Thyroid gland (tissue), 4 donors: ENCODE measurements around the gene ZC3H11A. TPM values are rescaled to one million over a fixed set of nuclear protein-coding genes. Genes with fewer than 3 reads are reported as not detected.
"Not testable (repeated sequence)": the region's sequence is repeated elsewhere in the genome, so short reads cannot be mapped to it uniquely, and the experiment has no call there.

Source experiments
- DNase-seq, 2 donors: peaks; one replicate each; pipeline ENCODE4 v3.0.0-alpha.2; 2019
- H3K27ac ChIP-seq, 3 donors: fragments of 200-600 bp; sonication (generic); 1 replicate in 2 of 3; 2 replicates in 1 of 3; pipeline ENCODE4 v1.5.1; 2016 to 2019; ENCODE audit warnings: mild to moderate bottlenecking in 1 of 3, moderate library complexity in 1 of 3
- H3K27me3 ChIP-seq: fragments of 200-600 bp; sonication (generic); one replicate; pipeline ENCODE4 v1.5.1; 2019
- H3K36me3 ChIP-seq, 2 donors: fragments of 200-600 bp; sonication (generic); one replicate each; pipeline ENCODE4 v1.5.1; 2016 to 2019
- H3K4me1 ChIP-seq, 2 donors: fragments of 200-600 bp; sonication (generic); one replicate each; pipeline ENCODE4 v1.5.1; 2017 to 2019
- H3K4me3 ChIP-seq, 3 donors: fragments of 200-600 bp; sonication (generic); replicated peaks in 1 of 3; 1 replicate in 2 of 3; 2 replicates in 1 of 3; pipeline ENCODE4 v1.5.1; 2016; ENCODE audit warnings: mild to moderate bottlenecking in 1 of 3
- H3K9me3 ChIP-seq: fragments of 200-600 bp; sonication (generic); one replicate; pipeline ENCODE4 v1.5.1; 2017
- CTCF ChIP-seq, 6 experiments: fragments of 200-600 bp in 3 of 6; fragments of 450-650 bp in 3 of 6; sonication (generic) in 3 of 6; IDR thresholded peaks; one replicate each; pipeline ENCODE4 v1.5.1; 2016 to 2019; ENCODE audit warnings: antibody characterized with exemption in 6 of 6, mild to moderate bottlenecking in 2 of 6, inconsistent platforms in 1 of 6, moderate library complexity in 1 of 6
- POLR2A ChIP-seq, 2 donors: fragments of 450-650 bp; IDR thresholded peaks; one replicate each; pipeline ENCODE4 v1.6.1; 2017; ENCODE audit warnings: antibody characterized with exemption in 2 of 2, mild to moderate bottlenecking in 2 of 2, moderate library complexity in 1 of 2
- WGBS, 2 donors: methylation state at CpG; one replicate each; pipeline ENCODE4 v1.1.5; 2017; 5-methylcytosine and 5-hydroxymethylcytosine counted together
- intact Hi-C: fragments of 100-400 bp; cut with DNase I; formaldehyde crosslinking; loops from one replicate; pipeline ENCODE4 v1.15.1; 2023
- total RNA-seq, 4 donors: library from RNA; depleted of rRNA; stranded (reverse); fragments of >200 nt; gene quantifications; one replicate each; pipeline ENCODE4 v1.2.3, GENCODE V29; 2016

Gene ZC3H11A
- total RNA-seq, 4 donors from 2014 or later = 108 to 166 (median 131) TPM

DNA sequence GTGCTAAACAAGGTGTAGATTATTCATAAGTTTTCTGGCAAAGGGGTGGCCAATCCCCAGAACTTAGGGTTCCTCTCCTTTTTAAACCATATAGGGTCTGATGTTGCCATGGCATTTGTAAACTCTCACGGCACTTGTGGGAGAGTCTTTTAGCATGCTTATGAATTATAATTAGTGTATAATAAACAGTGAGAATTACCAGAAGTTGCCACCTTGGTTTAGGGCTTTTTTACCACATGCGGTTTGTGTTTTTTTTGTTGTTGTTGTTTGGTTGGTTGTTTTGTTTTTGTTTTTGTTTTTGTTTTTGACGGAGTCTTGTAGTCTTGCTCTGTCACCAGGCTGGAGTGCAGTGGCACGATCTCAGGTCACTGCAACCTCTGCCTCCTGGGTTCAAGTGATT is 39.4 kb upstream of the ZC3H11A start:
- peaks cover 0 to 5% of the 10 kb centered on the region in 2 donors for H3K4me1 ChIP-seq
- intact Hi-C loops = no loop called here
- no peak overlapping the region for H3K27ac ChIP-seq
- no peaks in the 10 kb centered on the region for H3K27me3 ChIP-seq
- no peak for DNase-seq
- no peak for TF ChIP-seq POLR2A (IDR thresholded peaks at IDR 0.05)
- no peaks in the 10 kb centered on the region for H3K36me3 ChIP-seq
- no peak overlapping the region for H3K4me3 ChIP-seq
- no peaks in the 10 kb centered on the region for H3K9me3 ChIP-seq
- 87 to 92% methylated on average over 4 of the region's 4 CpGs for WGBS, 2 donors

GRCh38 chr1:203758749-203759148 is 36.7 kb upstream of the ZC3H11A start:
- H3K27ac ChIP-seq, H3K36me3 ChIP-seq, H3K9me3 ChIP-seq, H3K27me3 ChIP-seq, H3K4me1 ChIP-seq, DNase-seq, H3K4me3 ChIP-seq, intact Hi-C loops: not testable (repeated sequence)
- 94 to 97% methylated on average over 2 of the region's 2 CpGs for WGBS, 2 donors

GRCh38 chr1:203760506-203760905 is 34.9 kb upstream of the ZC3H11A start:
- no peaks in the 10 kb centered on the region for H3K36me3 ChIP-seq
- no peaks in the 10 kb centered on the region for H3K9me3 ChIP-seq
- no peaks in the 10 kb centered on the region for H3K27me3 ChIP-seq
- H3K27ac ChIP-seq = peak overlapping the region in 1 of 3 donors; percentile 28
- no peak for TF ChIP-seq CTCF (IDR thresholded peaks at IDR 0.05)
- TF ChIP-seq POLR2A (IDR thresholded peaks at IDR 0.05) = no peak
- 33 to 56% methylated on average over 3 of the region's 3 CpGs for WGBS, 2 donors
- peak; percentile 64 to 66 for DNase-seq
- peaks cover 0 to 5% of the 10 kb centered on the region in 2 donors for H3K4me1 ChIP-seq
- no peak overlapping the region for H3K4me3 ChIP-seq
- intact Hi-C loops = no loop called here

GRCh38 chr1:203761958-203762357 is 33.5 kb upstream of the ZC3H11A start:
- 83 to 87% methylated on average over 7 of the region's 7 CpGs for WGBS, 2 donors
- intact Hi-C loops, H3K4me1 ChIP-seq, H3K9me3 ChIP-seq, H3K27me3 ChIP-seq, H3K4me3 ChIP-seq, H3K27ac ChIP-seq, H3K36me3 ChIP-seq, DNase-seq: not testable (repeated sequence)

DNA sequence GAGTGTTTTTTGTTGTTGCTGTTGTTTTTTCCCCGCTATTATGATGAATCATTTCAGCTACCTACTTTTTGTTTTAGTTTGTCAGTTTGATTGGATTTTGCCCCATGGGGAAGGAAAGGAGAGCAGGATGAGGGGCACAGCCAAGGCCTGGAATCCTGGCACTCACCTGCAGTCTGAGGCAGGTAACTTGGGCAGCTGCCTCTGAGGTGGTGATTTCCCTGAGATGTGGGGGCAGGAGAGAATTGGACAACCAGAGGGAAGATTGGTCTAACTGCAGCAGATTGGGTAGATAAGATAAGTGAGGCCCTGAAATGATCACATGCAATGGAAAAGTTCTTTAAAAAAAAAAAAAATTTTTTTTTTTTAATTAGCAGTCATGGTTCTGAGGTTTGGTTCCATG is 31.9 kb upstream of the ZC3H11A start:
- intact Hi-C loops = no loop called here
- no peak overlapping the region for H3K27ac ChIP-seq
- WGBS, 2 donors = 97% methylated on average over 1 of the region's 1 CpG

GRCh38 chr1:203764105-203765028 is 31.1 kb upstream of the ZC3H11A start:
- H3K4me3 ChIP-seq = no peak overlapping the region
- no peak for TF ChIP-seq CTCF (IDR thresholded peaks at IDR 0.05)
- no peak for TF ChIP-seq POLR2A (IDR thresholded peaks at IDR 0.05)
- WGBS, 2 donors = 70 to 90% methylated on average over 3 of the region's 3 CpGs
- no peaks in the 10 kb centered on the region for H3K27me3 ChIP-seq
- peaks cover 2 to 5% of the 10 kb centered on the region in 2 donors for H3K4me1 ChIP-seq
- H3K36me3 ChIP-seq = no peaks in the 10 kb centered on the region
- intact Hi-C loops = no loop called here
- no peaks in the 10 kb centered on the region for H3K9me3 ChIP-seq
- no peak for DNase-seq
- H3K27ac ChIP-seq = no peak overlapping the region

More for the DNA sequence above, 31.9 kb upstream of the ZC3H11A start:
- no peaks in the 10 kb centered on the region for H3K27me3 ChIP-seq
- H3K9me3 ChIP-seq = no peaks in the 10 kb centered on the region
- DNase-seq = no peak
- no peak overlapping the region for H3K4me3 ChIP-seq
- TF ChIP-seq POLR2A (IDR thresholded peaks at IDR 0.05) = no peak
- TF ChIP-seq CTCF (IDR thresholded peaks at IDR 0.05) = no peak
- no peaks in the 10 kb centered on the region for H3K36me3 ChIP-seq
- peaks cover 0 to 5% of the 10 kb centered on the region in 2 donors for H3K4me1 ChIP-seq
